Measurements from ENCODE around the gene SFXN5. TPM values are rescaled to one million over a fixed set of nuclear protein-coding genes. Genes with fewer than 3 reads are reported as not detected.

SFXN5 gene
- total RNA-seq, 1 experiment from 2014 or later: 6.0 TPM

GRCh38 chr2:73091164-73091563, 19.7 kb upstream of the SFXN5 start:
- DNase-seq (ENCODE audit: unreplicated experiment): no peak
- H3K4me1 Mint-ChIP-seq (ENCODE audit: insufficient read depth, unreplicated experiment): peaks cover 18% of the 10 kb centered on the region
- H3K4me3 Mint-ChIP-seq (ENCODE audit: unreplicated experiment): no peak overlapping the region
- no peaks in the 10 kb centered on the region for H3K27me3 Mint-ChIP-seq (ENCODE audit: insufficient read depth, unreplicated experiment)
- POLR2A ChIA-PET: interaction anchor here (0.7 kb wide), 1 partner anchor 38 kb away, joined by 3 read pairs; no protein-coding TSS in a partner anchor
- no peaks in the 10 kb centered on the region for H3K9me3 Mint-ChIP-seq (ENCODE audit: unreplicated experiment)
- CTCF ChIA-PET: interaction anchor here (0.6 kb wide), 1 partner anchor 212 kb away, joined by 3 read pairs; no protein-coding TSS in a partner anchor
- H3K36me3 Mint-ChIP-seq (ENCODE audit: insufficient read depth, unreplicated experiment): peaks cover 35% of the 10 kb centered on the region
- BruUV-seq (replicated peaks): no TSS peak
- intact Hi-C loops (cut with micrococcal nuclease): no loop called here
- H3K27ac Mint-ChIP-seq (ENCODE audit: low read depth, unreplicated experiment): no peak overlapping the region
- TF ChIP-seq CTCF (IDR thresholded peaks at IDR 0.05; ENCODE audit: unreplicated experiment): no peak

- Mint-ChIP-seq H3K9me3 (ENCODE audit: unreplicated experiment) (no peaks in the 10 kb centered on the region), H3K27ac (ENCODE audit: low read depth, unreplicated experiment) (peak overlapping the region; percentile 92), H3K36me3 (ENCODE audit: insufficient read depth, unreplicated experiment) (peaks cover 45% of the 10 kb centered on the region), H3K4me1 (ENCODE audit: insufficient read depth, unreplicated experiment) (peaks cover 24% of the 10 kb centered on the region), H3K4me3 (ENCODE audit: unreplicated experiment) (peak overlapping the region; percentile 24), H3K27me3 (ENCODE audit: insufficient read depth, unreplicated experiment) (no peaks in the 10 kb centered on the region)
- POLR2A ChIA-PET: interaction anchor here (0.6 to 2.3 kb wide), 2 partner anchors 23 to 890 kb away, joined by 3 to 28 read pairs; partner anchors contain the start of gene RAB11FIP5
- BruUV-seq (replicated peaks): no TSS peak
- CTCF ChIA-PET: interaction anchor here (0.6 to 5.3 kb wide), 7 partner anchors 26 to 402 kb away, joined by 3 to 92 read pairs (median 4); no protein-coding TSS in a partner anchor
- no peak for TF ChIP-seq CTCF (IDR thresholded peaks at IDR 0.05; ENCODE audit: unreplicated experiment)
- DNase-seq (ENCODE audit: unreplicated experiment): peak; percentile 79
- intact Hi-C loops (cut with micrococcal nuclease): loop anchor here (1.0 to 5.0 kb wide), 3 partner anchors 24 to 123 kb away; partner anchors contain the start of gene SMYD5
Measured at GRCh38 chr2:73089270-73090030, 17.9 kb upstream of the SFXN5 start.

DNA sequence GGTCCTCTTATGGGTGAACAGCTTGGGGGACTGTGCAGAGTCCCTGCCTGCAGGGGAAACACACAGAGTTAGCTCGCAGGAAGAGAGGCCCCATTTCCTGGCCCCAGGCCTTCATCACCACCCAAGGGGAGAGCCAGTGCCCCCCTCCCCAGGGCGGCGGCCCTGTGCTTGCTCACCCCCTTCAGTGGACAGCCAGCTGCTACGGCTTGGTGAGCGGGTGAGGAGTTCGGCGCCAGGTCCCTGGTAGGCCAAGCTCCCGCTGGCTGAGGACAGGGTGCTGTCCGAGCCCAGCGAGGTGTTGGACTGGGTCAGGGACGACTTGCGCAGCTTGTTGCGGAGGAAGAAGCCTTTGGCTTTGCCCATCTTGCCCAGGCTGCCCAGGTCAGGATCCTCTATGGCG, 17.2 kb upstream of the SFXN5 start:
- CTCF ChIA-PET: interaction anchor here (0.6 to 6.2 kb wide), 8 partner anchors 24 to 402 kb away, joined by 3 to 92 read pairs (median 5); partner anchors contain the start of gene RAB11FIP5
- H3K4me3 Mint-ChIP-seq (ENCODE audit: unreplicated experiment): no peak overlapping the region
- peaks cover 24% of the 10 kb centered on the region for H3K4me1 Mint-ChIP-seq (ENCODE audit: insufficient read depth, unreplicated experiment)
- no peaks in the 10 kb centered on the region for H3K27me3 Mint-ChIP-seq (ENCODE audit: insufficient read depth, unreplicated experiment)
- H3K27ac Mint-ChIP-seq (ENCODE audit: low read depth, unreplicated experiment): peak overlapping the region; percentile 92
- DNase-seq (ENCODE audit: unreplicated experiment): no peak
- H3K36me3 Mint-ChIP-seq (ENCODE audit: insufficient read depth, unreplicated experiment): peaks cover 47% of the 10 kb centered on the region
- TF ChIP-seq CTCF (IDR thresholded peaks at IDR 0.05; ENCODE audit: unreplicated experiment): no peak
- intact Hi-C loops (cut with micrococcal nuclease): loop anchor here (1.0 to 5.0 kb wide), 3 partner anchors 25 to 124 kb away; partner anchors contain the start of gene SMYD5
- no peaks in the 10 kb centered on the region for H3K9me3 Mint-ChIP-seq (ENCODE audit: unreplicated experiment)
- BruUV-seq (replicated peaks): no TSS peak
- POLR2A ChIA-PET: interaction anchor here (2.3 kb wide), 1 partner anchor 23 kb away, joined by 28 read pairs; the partner anchor contains the start of gene RAB11FIP5

GRCh38 chr2:73088211-73088610, 16.7 kb upstream of the SFXN5 start:
- Mint-ChIP-seq H3K4me3 (ENCODE audit: unreplicated experiment) (no peak overlapping the region), H3K9me3 (ENCODE audit: unreplicated experiment) (no peaks in the 10 kb centered on the region), H3K36me3 (ENCODE audit: insufficient read depth, unreplicated experiment) (peaks cover 47% of the 10 kb centered on the region), H3K27ac (ENCODE audit: low read depth, unreplicated experiment) (peak overlapping the region; percentile 81), H3K27me3 (ENCODE audit: insufficient read depth, unreplicated experiment) (no peaks in the 10 kb centered on the region), H3K4me1 (ENCODE audit: insufficient read depth, unreplicated experiment) (peaks cover 24% of the 10 kb centered on the region)
- POLR2A ChIA-PET: interaction anchor here (1.0 to 2.3 kb wide), 2 partner anchors 23 to 24 kb away, joined by 8 to 28 read pairs; partner anchors contain the start of gene RAB11FIP5
- no TSS peak for BruUV-seq (replicated peaks)
- TF ChIP-seq CTCF (IDR thresholded peaks at IDR 0.05; ENCODE audit: unreplicated experiment): no peak
- DNase-seq (ENCODE audit: unreplicated experiment): no peak
- intact Hi-C loops (cut with micrococcal nuclease): loop anchor here (5.0 kb wide), 2 partner anchors 89 to 124 kb away; partner anchors contain the start of gene SMYD5
- CTCF ChIA-PET: interaction anchor here (0.9 to 6.2 kb wide), 8 partner anchors 25 to 195 kb away, joined by 3 to 92 read pairs (median 14); partner anchors contain the start of gene RAB11FIP5

Data from MCF 10A (cell line).